Ectodermal cell (in vitro differentiated cells): ENCODE results near the gene RASGEF1B.

Source experiments
- H3K27ac ChIP-seq: 2 replicates; pipeline ENCODE4 v1.7.0; 2013; ENCODE audit warnings: mild to moderate bottlenecking, low read depth, low read length; ENCODE audit not compliant: insufficient read depth, poor library complexity, severe bottlenecking
- H3K27me3 ChIP-seq: 2 replicates; pipeline ENCODE4 v1.7.0; 2013; ENCODE audit warnings: mild to moderate bottlenecking, low read length; ENCODE audit not compliant: insufficient read depth, control insufficient read depth, poor library complexity, severe bottlenecking
- H3K36me3 ChIP-seq: one replicate; pipeline ENCODE4 v1.7.0; 2013; ENCODE audit warnings: low read length; ENCODE audit not compliant: control insufficient read depth, insufficient read depth
- H3K4me1 ChIP-seq: one replicate; pipeline ENCODE4 v1.7.0; 2013; ENCODE audit warnings: low read length; ENCODE audit not compliant: control insufficient read depth, insufficient read depth
- H3K4me3 ChIP-seq: 2 replicates; pipeline ENCODE4 v1.7.0; 2013; ENCODE audit warnings: low read depth, low read length, control low read depth; ENCODE audit not compliant: insufficient read depth
- H3K9me3 ChIP-seq: 2 replicates; pipeline ENCODE4 v1.7.0; 2013; ENCODE audit warnings: mild to moderate bottlenecking, low read length, moderate library complexity; ENCODE audit not compliant: control insufficient read depth
- WGBS, 2 experiments: methylation state at CpG; one replicate each; pipeline ENCODE4 v1.1.7; 2013; ENCODE audit warnings: missing lambda C conversion rate in 2 of 2; 5-methylcytosine and 5-hydroxymethylcytosine counted together

The RASGEF1B gene

DNA sequence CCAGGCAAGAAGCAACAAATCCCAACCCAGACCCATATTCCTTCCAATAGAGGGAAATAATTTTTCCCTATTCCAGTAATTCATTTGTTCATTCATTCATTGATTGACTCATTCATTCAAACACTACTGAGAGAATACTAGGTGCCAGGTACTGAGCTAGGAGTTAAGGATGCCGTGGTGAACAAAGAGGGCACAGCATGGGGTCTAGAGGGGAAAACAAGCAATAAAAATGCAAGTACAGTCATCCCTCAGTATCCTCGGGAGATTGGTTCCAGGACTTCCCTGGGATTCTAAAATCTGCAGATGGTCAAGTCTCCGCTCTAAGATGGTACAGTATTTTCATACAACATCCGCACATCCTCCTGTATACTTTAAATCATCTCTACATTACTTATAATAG, 18.7 kb downstream of the RASGEF1B start:
- Histone ChIP-seq H3K9me3 (no peaks in the 10 kb centered on the region), H3K27me3 (no peaks in the 10 kb centered on the region), H3K36me3 (no peaks in the 10 kb centered on the region), H3K4me1 (no peaks in the 10 kb centered on the region), H3K27ac (no peak overlapping the region), H3K4me3 (no peak overlapping the region)
- WGBS, 2 experiments, result 68 to 78% methylated on average over 4 of the region's 4 CpGs

DNA sequence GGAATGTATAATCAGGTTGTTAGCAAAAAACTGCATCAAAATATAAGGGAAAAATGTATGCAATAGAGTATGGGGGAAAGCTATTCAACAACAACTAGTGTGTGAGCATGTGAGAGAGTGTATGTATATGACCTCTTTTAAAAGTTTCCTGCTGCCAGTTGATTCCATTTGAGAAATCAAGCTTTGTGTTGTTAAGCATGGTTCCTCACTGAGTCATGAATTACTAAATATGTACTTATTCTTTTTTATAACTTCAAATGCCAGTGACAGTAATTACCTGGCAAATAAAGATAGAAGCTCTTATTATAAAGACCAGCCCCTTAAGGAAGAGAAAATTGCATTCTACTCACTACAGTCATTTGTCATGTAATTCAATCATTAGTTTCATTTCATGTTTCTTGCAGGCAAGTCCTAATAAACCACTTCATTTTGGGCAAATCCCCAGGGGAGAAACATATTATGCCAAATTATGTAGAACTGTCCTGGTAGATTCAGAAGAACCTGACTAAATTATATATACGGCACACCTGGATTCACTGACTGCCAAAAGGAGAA, 19.2 kb downstream of the RASGEF1B start:
- Histone ChIP-seq H3K27ac (no peak overlapping the region), H3K4me3 (no peak overlapping the region), H3K36me3 (no peaks in the 10 kb centered on the region), H3K9me3 (no peaks in the 10 kb centered on the region), H3K27me3 (no peaks in the 10 kb centered on the region), H3K4me1 (no peaks in the 10 kb centered on the region)
- WGBS, 2 experiments, result 100% methylated on average over 1 of the region's 1 CpG

GRCh38 chr4:81449015-81449414, 22.7 kb downstream of the RASGEF1B start:
- Histone ChIP-seq H3K27ac (no peak overlapping the region), H3K36me3 (no peaks in the 10 kb centered on the region), H3K4me3 (no peak overlapping the region), H3K4me1 (no peaks in the 10 kb centered on the region), H3K9me3 (no peaks in the 10 kb centered on the region), H3K27me3 (no peaks in the 10 kb centered on the region)
- WGBS, 2 experiments, result 94 to 97% methylated on average over 6 of the region's 6 CpGs

- no peak overlapping the region for H3K27ac ChIP-seq
Measured at GRCh38 chr4:81447566-81448229, 24.0 kb downstream of the RASGEF1B start.

GRCh38 chr4:81446634-81447033, 25.1 kb downstream of the RASGEF1B start:
- no peaks in the 10 kb centered on the region for H3K4me1 ChIP-seq
- no peaks in the 10 kb centered on the region for H3K9me3 ChIP-seq
- H3K4me3 ChIP-seq, result no peak overlapping the region
- H3K27me3 ChIP-seq, result no peaks in the 10 kb centered on the region
- H3K27ac ChIP-seq, result no peak overlapping the region
- peaks cover 5% of the 10 kb centered on the region for H3K36me3 ChIP-seq
- 100% methylated on average over 1 of the region's 1 CpG for whole genome bisulfite sequencing, 2 experiments

More at GRCh38 chr4:81447566-81448229, 24.0 kb downstream of the RASGEF1B start:
- no peaks in the 10 kb centered on the region for H3K4me1 ChIP-seq
- no peaks in the 10 kb centered on the region for H3K9me3 ChIP-seq
- no peak overlapping the region for H3K4me3 ChIP-seq
- no peaks in the 10 kb centered on the region for H3K27me3 ChIP-seq
- WGBS, 2 experiments, result 87 to 88% methylated on average over 8 to 10 of the region's 10 CpGs
- H3K36me3 ChIP-seq, result peaks cover 5% of the 10 kb centered on the region

- Histone ChIP-seq H3K27ac (no peak overlapping the region), H3K36me3 (peaks cover 5% of the 10 kb centered on the region), H3K4me3 (no peak overlapping the region), H3K4me1 (no peaks in the 10 kb centered on the region), H3K9me3 (no peaks in the 10 kb centered on the region), H3K27me3 (no peaks in the 10 kb centered on the region)
- WGBS, 2 experiments, result 96 to 97% methylated on average over 5 of the region's 5 CpGs
Measured at GRCh38 chr4:81445196-81445595, 26.5 kb downstream of the RASGEF1B start.

DNA sequence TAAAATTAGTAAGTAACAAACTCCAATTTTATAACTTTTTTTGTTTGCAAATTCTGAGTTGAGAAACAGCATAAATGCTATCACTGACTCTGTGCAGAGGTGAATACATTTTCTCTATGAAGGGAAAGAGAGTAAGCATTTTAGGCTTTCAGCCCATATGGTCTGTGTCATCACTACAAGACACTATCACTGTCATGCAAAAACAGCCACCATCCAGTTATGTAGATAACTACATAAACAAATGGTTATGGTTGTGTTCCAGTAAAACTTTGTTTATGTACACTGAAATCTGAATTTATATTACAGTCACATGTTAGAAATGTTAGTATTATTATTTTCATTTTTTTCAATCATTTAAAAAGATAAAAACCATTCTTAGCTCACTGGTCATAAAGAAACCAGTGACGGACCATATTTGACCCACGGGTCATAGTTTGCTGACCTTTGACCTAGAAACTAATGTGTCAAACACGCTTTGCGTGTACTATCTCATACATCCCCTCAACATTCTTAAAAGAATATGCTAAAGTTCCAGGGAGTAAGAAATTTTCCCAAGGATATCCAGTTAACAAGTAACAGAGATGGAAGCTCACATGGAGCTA, 29.1 kb downstream of the RASGEF1B start:
- WGBS, 2 experiments, result 94 to 96% methylated on average over 4 of the region's 4 CpGs
- no peak overlapping the region for H3K27ac ChIP-seq
- H3K4me1 ChIP-seq, result no peaks in the 10 kb centered on the region
- no peaks in the 10 kb centered on the region for H3K27me3 ChIP-seq
- peaks cover 5% of the 10 kb centered on the region for H3K36me3 ChIP-seq
- H3K9me3 ChIP-seq, result no peaks in the 10 kb centered on the region
- H3K4me3 ChIP-seq, result no peak overlapping the region

GRCh38 chr4:81440949-81441348, 30.8 kb downstream of the RASGEF1B start:
- no peaks in the 10 kb centered on the region for H3K27me3 ChIP-seq
- no peak overlapping the region for H3K27ac ChIP-seq
- H3K4me1 ChIP-seq, result no peaks in the 10 kb centered on the region
- no peaks in the 10 kb centered on the region for H3K9me3 ChIP-seq
- H3K36me3 ChIP-seq, result peaks cover 5% of the 10 kb centered on the region
- H3K4me3 ChIP-seq, result no peak overlapping the region
- 93 to 100% methylated on average over 4 of the region's 4 CpGs for WGBS, 2 experiments

DNA sequence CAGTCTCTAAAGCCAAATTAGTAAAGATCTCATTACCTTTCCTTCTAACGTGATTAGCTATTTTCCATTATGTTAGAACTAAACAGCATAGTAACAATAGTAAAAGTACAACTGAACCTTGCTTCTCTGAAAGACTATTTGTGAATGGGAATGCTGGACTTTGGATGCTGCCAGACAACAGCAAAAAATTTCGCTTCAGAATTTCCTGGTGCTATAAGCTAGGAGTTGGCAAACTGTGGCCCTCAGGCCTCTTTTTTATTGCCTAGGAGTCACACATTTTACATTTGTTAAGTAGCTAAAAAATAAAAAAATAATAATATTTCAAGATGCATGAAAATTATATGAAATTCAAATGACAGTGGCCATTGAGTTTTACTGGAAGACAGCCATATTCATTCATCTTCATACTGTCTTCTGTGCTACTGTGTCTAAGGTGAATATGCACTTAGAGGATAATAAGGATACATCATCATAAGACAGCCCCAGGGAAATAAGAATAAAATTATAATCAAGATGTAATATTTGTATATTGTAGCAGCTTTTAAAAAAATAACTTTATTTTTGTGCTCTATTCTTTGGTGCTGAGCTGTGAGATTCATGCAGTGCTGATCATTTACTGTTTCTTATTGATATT, 34.6 kb downstream of the RASGEF1B start:
- H3K4me3 ChIP-seq, result no peak overlapping the region
- no peak overlapping the region for H3K27ac ChIP-seq
- H3K4me1 ChIP-seq, result no peaks in the 10 kb centered on the region
- H3K9me3 ChIP-seq, result no peaks in the 10 kb centered on the region
- 89 to 92% methylated on average over 1 to 2 of the region's 2 CpGs for WGBS, 2 experiments
- H3K36me3 ChIP-seq, result no peaks in the 10 kb centered on the region
- no peaks in the 10 kb centered on the region for H3K27me3 ChIP-seq

DNA sequence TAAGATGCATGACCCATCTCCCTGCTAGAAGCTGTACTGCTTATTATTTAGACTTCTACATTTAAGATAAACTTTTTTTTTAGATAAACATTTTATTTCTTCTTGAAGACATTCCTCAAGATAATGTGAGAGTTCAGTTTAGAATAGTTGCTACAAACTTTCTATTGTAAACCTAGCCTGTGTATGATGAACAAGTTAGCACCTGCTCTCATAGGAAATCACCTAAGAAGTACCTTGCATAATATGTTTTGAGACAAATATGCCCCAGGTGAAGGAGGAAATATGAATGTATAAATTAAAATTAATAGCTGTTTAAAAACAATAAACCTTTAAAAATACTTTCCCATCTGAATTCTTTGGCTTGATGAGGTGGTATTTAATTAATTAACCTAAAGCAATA, 35.6 kb downstream of the RASGEF1B start:
- no peak overlapping the region for H3K27ac ChIP-seq
- no peaks in the 10 kb centered on the region for H3K9me3 ChIP-seq
- H3K36me3 ChIP-seq, result no peaks in the 10 kb centered on the region
- no peaks in the 10 kb centered on the region for H3K4me1 ChIP-seq
- no peaks in the 10 kb centered on the region for H3K27me3 ChIP-seq
- H3K4me3 ChIP-seq, result no peak overlapping the region
